DND-41 (cell line): ENCODE measurements around the gene ATG9B.

Source experiments
- ATAC-seq: fragments of 200-7000 bp; cut with Tn5 transposase; 3 replicates; pipeline ENCODE4 v1.9.1; 2021; ENCODE audit warnings: low read depth; ENCODE audit not compliant: insufficient read depth
- DNase-seq: peaks from one replicate; pipeline ENCODE4 v3.0.0-alpha.2; 2020
- H2AFZ ChIP-seq: 2 replicates; pipeline ENCODE4 v1.6.0; 2012; ENCODE audit warnings: low read depth, low read length
- H3K27ac ChIP-seq: 2 replicates; pipeline ENCODE4 v1.5.1; 2012; ENCODE audit warnings: low read length, inconsistent platforms
- H3K27me3 ChIP-seq: fragments of 200-600 bp; sonication (generic); 2 replicates; pipeline ENCODE4 v1.6.0; 2012; ENCODE audit warnings: low read length, mild to moderate bottlenecking, inconsistent platforms; ENCODE audit not compliant: insufficient read depth, poor library complexity
- H3K36me3 ChIP-seq: 2 replicates; pipeline ENCODE4 v1.5.1; 2012; ENCODE audit warnings: low read length, inconsistent platforms; ENCODE audit not compliant: insufficient read depth
- H3K4me1 ChIP-seq: 2 replicates; pipeline ENCODE4 v1.5.1; 2012; ENCODE audit warnings: mild to moderate bottlenecking, low read length; ENCODE audit not compliant: insufficient read depth
- H3K4me2 ChIP-seq: 2 replicates; pipeline ENCODE4 v1.6.0; 2012; ENCODE audit warnings: mild to moderate bottlenecking, moderate library complexity, low read length, inconsistent platforms; ENCODE audit not compliant: insufficient read depth
- H3K4me3 ChIP-seq, 2 experiments: fragments of 200-600 bp in 1 of 2; shearing (Covaris generic) in 1 of 2; 2 replicates each; pipeline ENCODE4 v1.5.1; 2012 to 2016; ENCODE audit warnings: inconsistent platforms in 2 of 2, low read length in 2 of 2, mild to moderate bottlenecking in 2 of 2, low read depth in 1 of 2, moderate library complexity in 1 of 2
- H3K79me2 ChIP-seq: 2 replicates; pipeline ENCODE4 v1.6.0; 2012; ENCODE audit warnings: low read length, inconsistent platforms; ENCODE audit not compliant: insufficient read depth
- H3K9ac ChIP-seq: 2 replicates; pipeline ENCODE4 v1.6.0; 2012; ENCODE audit warnings: low read depth, mild to moderate bottlenecking, inconsistent platforms, low read length, moderate library complexity
- H3K9me3 ChIP-seq: 2 replicates; pipeline ENCODE4 v1.5.1; 2012; ENCODE audit warnings: low read length, moderate library complexity, mild to moderate bottlenecking, inconsistent platforms; ENCODE audit not compliant: insufficient read depth, severe bottlenecking
- H4K20me1 ChIP-seq: 2 replicates; pipeline ENCODE4 v1.6.0; 2012; ENCODE audit warnings: low read length; ENCODE audit not compliant: insufficient read depth
- CTCF ChIP-seq: IDR thresholded peaks from 2 replicates; pipeline ENCODE4 v1.5.1; 2012; ENCODE audit warnings: borderline replicate concordance, low read length, moderate library complexity, mild to moderate bottlenecking; ENCODE audit not compliant: poor library complexity, severe bottlenecking; ENCODE audit errors: extremely low read depth
- EZH2 ChIP-seq: IDR thresholded peaks from 3 replicates; pipeline ENCODE4 v1.6.1; 2012; ENCODE audit warnings: borderline replicate concordance, low read depth, mild to moderate bottlenecking, moderate library complexity, low read length, inconsistent platforms; ENCODE audit not compliant: severe bottlenecking

ATG9B gene

DNA sequence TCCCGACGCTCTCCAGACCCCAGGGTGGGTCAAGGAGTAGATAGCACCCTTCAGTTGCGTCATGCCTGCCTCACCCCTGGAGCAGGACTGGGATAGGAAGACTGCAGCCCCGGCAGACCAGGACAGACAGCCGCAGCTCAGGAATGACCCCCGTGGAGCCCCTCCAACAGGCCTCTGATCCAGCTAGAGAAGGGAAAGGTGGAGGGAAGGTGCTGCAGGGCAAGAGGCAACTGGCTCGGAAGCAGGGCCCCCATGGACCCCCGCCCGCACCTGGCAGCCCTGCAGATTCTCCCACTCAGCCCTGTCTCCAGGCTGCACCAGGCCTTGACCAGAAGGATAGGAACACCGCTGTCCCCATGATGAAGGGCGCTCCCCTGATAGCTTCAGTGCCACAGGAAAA lies 53.9 kb downstream of the ATG9B start:
- no peak overlapping the region for H3K4me2 ChIP-seq
- no peaks in the 10 kb centered on the region for H3K9me3 ChIP-seq
- no peaks in the 10 kb centered on the region for H3K79me2 ChIP-seq
- H4K20me1 ChIP-seq: peaks cover 20% of the 10 kb centered on the region
- peaks cover 5% of the 10 kb centered on the region for H3K27me3 ChIP-seq
- no peak overlapping the region for H2AFZ ChIP-seq
- H3K4me1 ChIP-seq: peaks cover 17% of the 10 kb centered on the region
- H3K27ac ChIP-seq: no peak overlapping the region
- H3K36me3 ChIP-seq: no peaks in the 10 kb centered on the region
- ATAC-seq (no peak), DNase-seq (no peak)
- TF ChIP-seq EZH2: no peak
- TF ChIP-seq CTCF: no peak
- H3K9ac ChIP-seq: no peak overlapping the region
- no peak overlapping the region for H3K4me3 ChIP-seq

- no peaks in the 10 kb centered on the region for H3K9me3 ChIP-seq
- ATAC-seq (no peak), DNase-seq (no peak)
- H3K36me3 ChIP-seq: no peaks in the 10 kb centered on the region
- H3K79me2 ChIP-seq: no peaks in the 10 kb centered on the region
- peaks cover 25% of the 10 kb centered on the region for H4K20me1 ChIP-seq
- H3K4me2 ChIP-seq: no peak overlapping the region
- no peak overlapping the region for H2AFZ ChIP-seq
- TF ChIP-seq EZH2 (no peak), CTCF (no peak)
- H3K27ac ChIP-seq: no peak overlapping the region
- H3K27me3 ChIP-seq: peaks cover 2% of the 10 kb centered on the region
- no peak overlapping the region for H3K4me3 ChIP-seq
- peaks cover 7% of the 10 kb centered on the region for H3K4me1 ChIP-seq
- H3K9ac ChIP-seq: no peak overlapping the region
These were observed 54.8 kb downstream of the ATG9B start for GRCh38 chr7:150969475-150969874.

- Histone ChIP-seq H3K9ac (no peak overlapping the region), H3K9me3 (no peaks in the 10 kb centered on the region), H2AFZ (no peak overlapping the region), H3K4me2 (no peak overlapping the region), H3K4me3 (no peak overlapping the region), H3K27ac (no peak overlapping the region), H3K79me2 (no peaks in the 10 kb centered on the region), H3K27me3 (peaks cover 2% of the 10 kb centered on the region), H3K36me3 (no peaks in the 10 kb centered on the region), H3K4me1 (peaks cover 2% of the 10 kb centered on the region; the same call in 1 of the 2 replicates), H4K20me1 (peaks cover 25% of the 10 kb centered on the region)
- TF ChIP-seq CTCF (no peak), EZH2 (no peak)
- ATAC-seq (peak; percentile 41; the same call in 1 of the 3 replicates), DNase-seq (no peak)
These were observed 55.4 kb downstream of the ATG9B start for GRCh38 chr7:150968734-150969372.
